ENCODE measurements around the gene ITGA3.
"Not testable (repeated sequence)": the region's sequence is repeated elsewhere in the genome, so short reads cannot be mapped to it uniquely, and the experiment has no call there.

The ITGA3 gene

DNA sequence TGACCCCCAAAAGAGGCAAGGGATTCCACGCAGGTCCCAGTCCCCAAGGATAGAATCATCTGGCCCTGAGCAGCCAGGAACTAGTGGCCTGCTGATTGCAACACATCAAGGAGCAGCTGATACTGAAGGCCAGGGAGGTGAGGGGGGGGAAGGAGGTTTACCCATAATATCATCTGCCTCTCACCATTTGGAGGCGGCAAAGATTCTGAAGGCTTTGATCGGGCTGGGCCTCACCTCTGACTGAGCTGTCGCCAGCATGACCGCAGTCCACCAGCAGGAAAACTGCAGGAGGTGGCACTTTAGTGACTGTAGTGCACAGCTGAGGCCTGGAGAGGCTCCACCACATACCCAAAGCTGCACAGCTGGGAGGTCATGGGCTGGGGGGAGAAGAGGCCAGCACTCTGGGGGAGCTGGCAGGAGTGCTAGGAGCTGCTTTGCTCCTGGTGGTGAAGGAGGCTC is 20.5 kb upstream of the ITGA3 start:
- DNase-seq (no peak), ATAC-seq (no peak)

DNA sequence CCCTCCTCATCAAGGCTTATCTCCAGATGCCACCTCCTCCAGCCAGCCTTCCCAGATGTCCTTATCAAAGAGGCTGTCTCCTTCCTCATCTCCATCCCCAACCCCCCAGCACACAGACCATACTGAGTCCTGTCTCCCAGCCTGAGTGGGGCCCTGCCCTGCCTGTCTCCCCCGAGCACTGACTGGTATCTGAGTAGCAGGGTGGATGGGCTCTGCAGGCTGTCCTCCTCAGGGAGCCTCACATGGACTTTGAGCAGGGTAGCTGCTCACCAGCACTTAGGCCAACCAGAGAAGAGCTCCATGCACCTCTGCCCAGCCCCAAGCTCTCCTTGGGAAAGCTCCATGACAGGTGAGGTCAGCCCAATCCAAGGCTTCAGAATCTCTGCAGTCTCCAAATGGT is 20.0 kb upstream of the ITGA3 start:
- ATAC-seq (no peak), DNase-seq (no peak)

DNA sequence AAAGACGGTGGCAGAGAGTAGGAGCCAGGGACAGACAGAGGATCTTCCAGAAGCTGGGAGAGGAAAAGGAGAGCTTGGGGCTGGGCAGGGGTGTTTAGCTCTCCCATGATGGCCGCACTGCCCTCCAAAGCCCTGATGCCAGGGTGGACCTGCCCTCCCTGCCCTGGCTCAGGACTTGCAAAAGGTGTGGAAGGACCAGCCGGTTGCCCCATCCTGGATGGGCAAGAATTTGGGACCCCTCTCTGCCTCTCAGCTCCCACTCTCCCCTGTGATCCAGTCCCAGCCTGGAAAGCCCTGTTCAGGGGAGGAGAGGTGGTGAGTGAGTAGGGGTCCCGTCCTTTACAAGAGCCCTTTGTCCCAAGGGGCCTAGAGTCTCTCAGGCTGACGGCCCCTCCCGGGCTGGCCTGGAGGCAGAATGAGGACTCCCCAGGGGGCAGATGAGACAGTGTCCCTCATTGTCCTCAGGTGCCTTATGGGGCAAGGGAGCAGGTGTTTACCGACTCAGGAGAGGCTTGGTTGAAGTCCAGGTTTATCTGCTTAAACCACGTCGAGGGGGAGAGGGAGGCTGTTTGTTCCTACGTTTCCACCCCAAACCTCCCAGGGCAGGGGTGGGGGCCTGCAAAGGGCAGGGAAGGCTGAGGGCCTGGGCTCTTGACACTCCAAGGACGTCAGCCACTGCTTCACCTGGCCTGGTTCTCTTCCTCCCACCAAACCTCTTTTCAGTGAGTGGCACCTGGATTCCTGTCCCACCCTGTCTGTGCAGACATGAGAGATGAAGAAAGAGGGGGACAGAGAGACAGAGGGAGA is 19.3 kb upstream of the ITGA3 start:
- ATAC-seq (no peak), DNase-seq (no peak)

DNA sequence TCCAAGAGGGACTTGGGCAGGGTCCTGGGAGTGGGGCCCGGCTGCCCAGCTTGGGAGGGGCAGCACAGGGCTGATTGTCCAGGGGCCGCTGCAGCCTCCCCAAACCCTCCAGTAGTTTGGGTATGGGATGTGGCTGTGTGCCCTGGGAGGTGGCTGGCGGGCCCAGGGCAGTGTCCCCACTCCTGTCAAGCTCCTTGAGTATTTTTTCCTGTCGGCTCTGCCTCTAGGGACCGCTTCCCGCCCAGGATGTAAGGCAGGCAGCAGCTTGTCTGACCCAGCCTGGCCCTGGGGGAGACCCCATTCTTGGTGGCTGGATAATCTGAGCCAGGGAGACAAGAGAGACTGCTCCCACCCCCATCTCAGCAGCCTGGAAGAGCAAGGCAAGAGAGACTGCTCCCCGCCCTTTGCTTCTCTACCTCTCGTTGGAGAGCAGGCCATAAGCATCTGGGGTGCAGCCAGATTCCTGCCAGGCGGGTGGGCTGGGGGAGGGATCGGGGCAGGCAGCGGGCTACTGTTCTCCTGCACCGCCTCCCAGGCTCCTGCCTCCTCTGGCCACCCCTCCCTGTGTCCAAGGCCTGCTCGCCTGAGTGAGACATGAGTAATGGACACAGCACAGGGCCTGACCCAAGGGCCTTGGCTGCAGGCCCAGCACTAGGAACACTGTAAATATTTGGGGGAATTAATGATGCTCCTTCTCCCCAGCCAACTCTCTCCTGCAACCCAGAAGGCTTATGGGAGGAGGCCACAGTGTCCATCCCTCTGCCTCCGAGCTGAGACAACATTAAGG is 18.4 kb upstream of the ITGA3 start:
- no peak for ATAC-seq
- no peak for DNase-seq

DNA sequence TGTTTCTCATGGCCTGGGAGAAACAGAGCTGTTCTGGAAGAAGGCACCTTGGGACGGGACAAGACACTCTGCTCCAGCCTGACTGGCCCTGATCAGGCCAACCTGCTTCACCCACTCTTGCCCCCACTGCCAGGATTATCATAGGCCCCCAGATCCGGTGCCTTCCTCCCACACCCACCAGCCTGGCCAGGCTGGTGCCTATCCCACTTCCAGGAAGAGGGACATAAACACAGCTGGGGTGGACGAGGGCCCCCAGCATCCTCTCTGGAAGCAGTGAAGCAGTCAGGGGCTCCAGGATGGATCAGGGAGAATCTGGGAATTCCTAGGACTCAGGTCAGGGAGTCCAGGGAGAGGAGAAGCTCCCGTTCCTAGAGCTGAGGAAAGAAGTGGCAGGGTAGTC is 16.9 kb upstream of the ITGA3 start:
- no peak for DNase-seq
- ATAC-seq = no peak

DNA sequence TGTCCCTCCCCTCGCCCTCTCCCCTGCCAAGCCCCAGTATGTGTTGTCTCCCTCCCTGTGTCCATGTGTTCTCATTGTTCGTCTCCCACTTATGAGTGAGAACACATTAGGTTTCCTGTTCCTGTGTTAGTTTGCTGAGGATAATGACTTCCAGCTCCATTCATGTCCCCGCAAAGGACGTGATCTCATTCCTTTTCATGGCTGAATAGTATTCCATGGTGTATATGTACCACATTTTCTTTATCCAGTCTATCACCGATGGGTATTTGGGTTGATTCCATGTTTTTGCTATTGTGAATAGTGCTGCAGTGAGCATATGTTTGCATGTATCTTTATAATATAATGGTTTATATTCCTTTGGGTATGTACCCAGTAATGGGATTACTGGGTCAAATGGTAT is 15.4 kb upstream of the ITGA3 start:
- not testable (repeated sequence) for DNase-seq, ATAC-seq

DNA sequence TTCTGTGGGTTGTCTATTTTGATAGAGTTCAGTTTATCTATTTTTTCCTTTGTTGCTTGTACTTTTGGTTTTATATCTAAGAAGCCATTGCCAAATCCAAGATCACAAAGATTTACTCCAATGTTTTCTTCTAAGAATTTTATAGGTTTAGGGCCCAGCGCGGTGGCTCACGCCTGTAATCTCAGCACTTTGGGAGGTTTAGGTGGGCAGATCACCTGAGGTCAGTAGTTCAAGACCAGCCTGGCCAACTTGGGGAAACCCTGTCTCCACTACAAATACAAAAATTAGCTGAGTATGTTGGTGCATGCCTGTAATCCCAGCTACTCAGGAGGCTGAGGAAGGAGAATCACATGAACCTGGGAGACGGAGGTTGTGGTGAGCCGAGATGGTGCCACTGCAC is 13.7 kb upstream of the ITGA3 start:
- DNase-seq (no peak), ATAC-seq (no peak)

DNA sequence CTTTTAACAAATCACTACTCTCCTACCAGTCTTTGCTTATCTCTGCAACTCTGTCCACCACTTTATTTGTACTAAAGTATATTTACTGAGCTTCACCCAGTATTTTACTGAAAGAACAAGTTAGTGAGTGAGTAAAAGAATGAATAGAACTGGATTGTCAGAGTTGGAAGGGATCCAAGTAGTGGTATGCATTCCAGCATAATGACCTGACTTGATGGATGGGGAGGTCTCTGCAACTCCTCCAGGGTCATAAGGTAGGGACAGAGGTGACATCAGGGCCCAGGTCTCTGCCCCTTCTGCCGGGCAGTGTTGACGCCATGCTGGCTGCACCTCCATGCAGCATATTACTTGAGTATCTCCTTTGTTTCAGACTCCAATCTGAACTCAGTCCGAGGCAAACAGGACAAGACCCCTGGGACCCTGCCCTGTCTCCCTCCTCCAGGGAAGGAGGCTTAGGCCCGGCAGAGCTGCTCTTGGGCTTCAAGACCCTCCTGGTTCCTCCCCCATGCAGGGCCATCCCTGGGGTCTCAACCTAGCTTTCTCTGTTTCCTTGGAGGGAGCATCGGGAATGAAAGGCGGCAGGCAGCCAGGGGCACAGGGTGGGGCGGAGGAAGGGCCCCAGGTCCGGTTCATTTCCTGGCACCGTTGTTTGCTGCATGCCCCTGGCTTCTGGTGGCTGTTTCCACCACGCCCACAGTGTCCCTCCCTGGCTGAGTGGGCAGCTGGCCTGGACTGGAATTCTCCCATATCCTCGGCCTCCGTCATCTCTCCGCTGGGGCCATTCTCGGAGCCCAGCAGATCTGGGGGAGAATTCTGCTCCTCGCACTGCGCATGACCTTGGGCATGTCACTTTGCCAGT is 12.4 kb upstream of the ITGA3 start:
- ATAC-seq (no peak), DNase-seq (no peak)

DNA sequence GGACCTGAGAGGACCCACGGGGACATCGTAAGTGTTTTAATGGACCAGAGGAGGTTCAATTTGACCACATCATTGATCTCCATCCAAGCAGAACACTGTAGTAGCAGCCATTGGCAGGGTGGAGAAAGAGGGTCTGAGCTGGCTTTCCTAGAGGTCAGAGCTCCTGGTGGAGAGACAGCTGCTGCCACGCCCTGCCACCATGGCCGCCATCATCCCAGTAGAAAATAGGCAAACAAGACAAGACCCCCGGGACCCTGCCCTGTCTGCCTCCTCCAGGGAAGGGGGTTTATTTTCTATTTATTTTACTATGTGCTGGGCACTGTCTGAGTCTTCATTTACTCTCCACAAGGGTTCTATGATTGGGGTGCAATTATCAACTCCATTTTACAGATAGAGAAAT is 11.4 kb upstream of the ITGA3 start:
- no peak for DNase-seq
- ATAC-seq = no peak

DNA sequence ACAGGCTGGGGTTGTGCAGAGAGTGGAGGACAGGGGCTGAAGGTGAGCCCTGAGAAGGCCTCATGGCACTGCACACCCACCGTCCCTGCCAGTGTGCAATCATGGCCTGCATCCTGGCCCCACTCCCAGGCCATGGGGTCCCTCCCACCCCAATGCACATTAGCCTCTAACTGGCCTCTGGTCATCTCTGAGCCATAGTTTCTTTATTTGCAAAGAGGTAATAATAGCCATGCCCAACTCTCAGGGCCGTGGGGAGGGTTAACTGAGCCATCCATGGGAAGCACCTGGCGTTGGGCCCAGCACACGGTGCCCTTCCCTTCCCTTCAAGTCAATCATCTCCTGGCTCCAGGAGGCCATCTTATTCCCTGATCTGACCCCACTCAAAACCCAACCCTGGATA is 10.8 kb upstream of the ITGA3 start:
- ATAC-seq (no peak), DNase-seq (no peak)

DNA sequence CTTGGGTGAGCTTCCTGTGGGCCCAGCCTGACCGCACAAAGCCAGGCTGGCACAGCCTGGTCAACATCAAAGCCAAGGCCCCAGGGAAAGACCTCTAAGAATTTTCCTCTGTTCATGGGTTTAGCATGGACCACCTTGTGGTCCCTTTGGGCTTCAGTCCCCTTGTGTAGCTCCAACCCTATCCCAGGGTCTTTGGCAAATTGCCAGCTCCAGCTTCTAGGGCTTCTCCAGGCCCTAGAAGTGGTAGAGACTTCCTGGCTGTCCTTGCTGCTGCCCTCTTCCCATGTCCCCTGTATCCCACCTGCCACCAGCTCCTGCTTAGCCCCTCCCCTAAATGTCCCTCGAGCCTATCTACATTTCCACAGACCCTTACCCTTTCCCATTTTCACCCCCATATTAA is 9.7 kb upstream of the ITGA3 start:
- DNase-seq (no peak), ATAC-seq (no peak)

DNA sequence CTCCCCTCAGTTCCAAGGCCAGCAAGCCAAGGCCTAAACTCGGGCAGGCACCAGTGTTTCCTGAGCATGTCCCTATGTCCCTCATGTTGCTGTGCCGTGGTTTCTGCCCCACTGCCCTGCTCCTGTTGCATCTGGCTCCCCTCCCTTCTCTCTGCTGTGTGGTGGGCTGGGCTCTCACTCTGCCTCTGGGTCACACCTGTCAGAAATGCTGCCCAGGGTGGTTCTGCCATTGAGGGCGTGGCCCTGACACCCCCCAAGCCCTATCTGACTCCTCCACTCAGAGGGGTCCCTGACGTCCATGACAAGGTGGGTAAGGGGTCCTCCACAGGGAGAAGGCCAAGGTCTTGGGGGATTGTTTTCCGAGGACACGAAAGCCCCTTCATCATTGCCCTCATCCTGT is 9.2 kb upstream of the ITGA3 start:
- no peak for DNase-seq
- ATAC-seq = no peak

DNA sequence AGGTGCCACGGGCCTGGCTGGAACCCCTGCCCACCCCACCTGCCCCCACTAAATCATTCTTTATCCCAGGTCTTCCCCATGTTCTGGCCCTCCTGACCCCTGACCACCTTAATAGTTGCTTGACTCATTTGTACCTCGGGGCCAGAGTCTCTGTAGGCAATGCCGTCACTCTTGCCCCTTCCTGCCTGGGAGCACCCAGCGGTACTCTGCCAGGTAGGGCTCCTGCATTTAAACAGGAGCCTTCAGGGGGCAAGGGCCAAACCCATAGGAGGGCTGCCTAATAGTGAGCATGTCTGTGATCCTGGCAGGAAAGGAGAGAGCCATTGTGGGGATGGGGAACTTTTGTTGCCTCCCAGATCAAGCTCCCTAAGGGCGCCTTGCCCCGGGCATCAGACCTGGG is 8.8 kb upstream of the ITGA3 start:
- DNase-seq = no peak
- ATAC-seq = no peak

DNA sequence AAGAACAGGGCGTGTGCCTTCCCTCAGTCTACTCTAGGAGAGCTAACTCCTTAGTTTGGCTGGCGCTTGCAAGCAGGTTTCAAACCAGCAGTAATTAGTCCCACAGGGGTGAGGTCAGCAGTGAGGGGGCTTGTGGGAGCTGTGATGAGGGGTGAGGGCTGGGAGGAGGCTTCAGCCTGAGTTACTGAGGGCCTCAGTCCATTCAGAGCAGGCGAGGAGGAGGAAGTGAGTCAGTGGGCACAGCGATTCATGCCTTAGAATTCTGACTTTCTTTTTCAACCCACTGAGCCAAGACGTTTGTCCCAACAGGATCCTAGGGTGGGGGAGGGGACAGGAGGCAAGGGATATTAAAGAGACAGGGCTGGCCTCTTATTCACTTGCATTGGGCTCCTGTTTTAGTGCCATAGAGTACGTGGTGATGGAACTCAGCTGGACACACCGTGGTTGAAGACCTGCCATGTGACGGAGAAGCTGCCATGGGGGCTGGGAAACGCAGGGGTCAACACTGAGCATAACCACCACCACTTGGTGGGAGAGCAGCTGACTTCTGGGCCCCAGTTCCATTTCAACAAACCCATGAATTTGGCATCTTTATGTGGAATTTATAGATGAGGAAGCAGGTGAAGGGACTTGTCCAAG is 8.3 kb upstream of the ITGA3 start:
- DNase-seq (peak; percentile 34), ATAC-seq (peak; percentile 66)

DNA sequence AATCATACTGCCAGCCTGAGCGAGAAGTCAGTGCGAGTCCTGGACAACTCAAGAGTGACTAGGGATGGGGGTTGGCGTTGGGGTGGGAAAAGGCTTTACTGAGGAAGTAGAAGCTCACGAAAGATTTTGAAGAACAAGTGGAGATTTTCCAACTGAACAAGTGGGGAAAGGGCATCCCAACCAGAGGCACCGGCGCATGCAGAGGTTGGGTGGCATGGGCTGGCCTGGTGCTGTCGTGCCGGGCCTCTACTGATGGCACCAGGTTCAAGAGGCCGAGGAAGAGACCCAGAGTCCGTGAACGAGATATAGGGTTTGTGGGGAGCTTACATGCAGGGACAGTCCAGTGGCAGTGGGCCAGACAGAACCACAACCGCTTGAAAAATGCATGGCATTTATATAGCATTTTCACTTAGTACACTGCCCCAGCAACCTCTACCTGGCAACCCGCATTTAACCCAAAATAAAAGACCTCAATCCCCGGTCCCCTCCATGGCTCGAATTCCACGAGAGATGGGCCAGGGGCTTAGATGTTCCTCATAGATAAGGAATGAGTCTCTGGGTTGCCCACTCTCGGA is 7.7 kb upstream of the ITGA3 start:
- ATAC-seq (no peak), DNase-seq (no peak)

DNA sequence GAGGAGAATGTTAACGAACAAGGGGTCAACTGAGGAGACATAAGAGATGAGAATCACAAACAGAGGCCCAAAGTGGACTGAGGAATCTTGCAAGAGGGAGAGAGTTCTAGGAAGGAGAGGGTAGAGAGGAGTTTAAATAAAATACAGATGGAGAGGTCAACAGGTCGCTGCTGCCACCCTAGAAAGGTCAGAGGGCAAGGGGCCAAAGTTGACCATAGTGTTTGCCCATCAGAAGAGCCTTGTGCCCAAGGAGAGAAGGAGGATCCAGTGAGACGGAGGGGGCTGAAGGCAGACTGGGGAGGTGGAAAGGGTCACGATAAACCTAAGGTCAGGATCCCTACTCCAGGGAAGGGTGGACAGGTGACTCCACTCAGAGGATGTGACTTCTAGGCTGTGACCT is 6.9 kb upstream of the ITGA3 start:
- ATAC-seq = no peak
- no peak for DNase-seq

DNA sequence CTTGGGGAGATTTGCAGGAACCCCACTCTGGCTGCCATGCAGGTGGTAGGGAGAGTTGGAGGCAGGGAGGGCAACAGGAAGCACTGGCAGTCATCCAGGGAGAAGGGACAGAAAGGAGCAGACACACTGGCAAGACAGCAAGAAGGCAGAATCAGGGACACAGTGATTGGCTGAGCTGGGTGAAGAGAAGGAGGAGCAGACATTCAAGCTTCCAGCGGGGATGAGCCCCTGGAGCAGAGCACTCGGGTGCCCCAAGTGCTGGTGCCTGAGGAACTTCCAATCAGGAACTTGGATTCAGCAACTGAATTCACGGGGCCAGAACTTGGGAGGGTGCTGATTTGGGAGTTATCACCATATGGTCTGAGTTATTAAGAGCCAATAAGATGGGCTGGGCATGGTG is 6.3 kb upstream of the ITGA3 start:
- ATAC-seq = no peak
- DNase-seq = no peak

DNA sequence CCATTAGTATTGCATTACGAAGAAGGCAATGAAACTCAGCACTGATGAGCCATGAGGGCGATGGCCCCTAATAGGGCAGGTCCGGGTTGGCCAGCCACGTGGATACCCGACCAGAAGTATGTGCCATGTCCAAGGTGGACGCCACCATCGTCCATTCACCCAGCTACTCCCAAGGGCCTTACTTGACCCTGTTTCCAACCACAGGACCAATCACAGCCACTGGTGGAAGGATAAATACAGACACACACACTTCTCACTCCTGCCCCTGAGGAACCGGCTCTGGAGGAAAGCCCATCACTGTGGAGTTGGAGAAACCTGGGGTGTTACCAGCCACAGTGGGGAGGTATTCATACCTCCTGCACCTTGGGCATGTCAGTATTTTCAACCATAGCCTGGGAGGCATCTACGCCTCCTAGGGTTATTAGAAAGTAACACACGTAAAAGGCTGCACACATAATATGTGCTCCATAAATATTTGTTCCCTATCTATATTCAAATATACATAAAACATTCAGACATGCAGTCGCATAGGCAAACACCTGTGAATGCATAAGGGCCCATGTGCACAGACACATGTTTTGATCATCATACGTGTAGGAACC is 5.4 kb upstream of the ITGA3 start:
- DNase-seq = no peak
- ATAC-seq = no peak

DNA sequence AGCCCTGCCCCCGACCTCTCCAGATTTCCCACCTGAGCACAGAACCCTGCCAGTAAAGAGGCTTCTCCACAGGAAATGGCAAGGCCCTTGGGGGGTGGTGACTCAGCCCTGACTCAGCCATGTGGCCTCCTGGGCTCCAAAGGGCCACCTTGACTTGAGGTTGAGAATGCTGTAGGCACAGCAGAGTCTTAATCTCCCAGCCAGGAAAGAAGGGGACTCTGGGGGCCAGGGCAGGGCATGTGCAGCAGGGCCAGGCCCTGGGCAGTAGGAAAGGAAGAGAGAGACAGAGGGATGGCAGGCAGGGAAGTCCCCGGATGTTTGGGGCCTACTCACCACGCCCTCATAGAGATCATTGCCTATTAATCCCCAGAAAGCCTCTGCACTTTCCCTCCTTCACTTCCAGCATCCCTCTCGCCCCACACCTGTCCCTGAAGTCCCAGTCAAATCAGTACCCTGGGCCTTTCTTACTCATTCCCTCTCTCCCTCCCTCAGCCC is 4.8 kb upstream of the ITGA3 start:
- ATAC-seq (peak; percentile 87), DNase-seq (peak; percentile 83)

DNA sequence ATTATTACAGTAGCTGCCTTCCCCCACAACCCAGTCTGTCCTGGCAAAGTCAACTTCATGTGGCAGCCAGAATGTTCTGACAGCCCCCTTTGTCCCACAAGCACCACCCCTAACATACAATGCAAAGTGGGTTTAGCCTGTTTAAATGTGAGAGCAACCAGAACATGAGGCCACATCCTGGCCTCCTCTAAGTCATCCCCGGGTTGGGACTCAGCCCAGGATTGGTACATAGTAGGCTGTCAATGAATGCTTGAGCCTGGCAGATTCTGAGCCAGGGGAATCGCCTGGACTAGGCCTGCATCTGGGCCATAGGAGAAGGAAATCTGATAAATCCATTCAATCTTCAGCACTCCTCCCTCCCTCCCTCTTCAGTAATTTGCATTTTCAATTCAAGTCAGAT is 4.3 kb upstream of the ITGA3 start:
- DNase-seq = no peak
- ATAC-seq = no peak

DNA sequence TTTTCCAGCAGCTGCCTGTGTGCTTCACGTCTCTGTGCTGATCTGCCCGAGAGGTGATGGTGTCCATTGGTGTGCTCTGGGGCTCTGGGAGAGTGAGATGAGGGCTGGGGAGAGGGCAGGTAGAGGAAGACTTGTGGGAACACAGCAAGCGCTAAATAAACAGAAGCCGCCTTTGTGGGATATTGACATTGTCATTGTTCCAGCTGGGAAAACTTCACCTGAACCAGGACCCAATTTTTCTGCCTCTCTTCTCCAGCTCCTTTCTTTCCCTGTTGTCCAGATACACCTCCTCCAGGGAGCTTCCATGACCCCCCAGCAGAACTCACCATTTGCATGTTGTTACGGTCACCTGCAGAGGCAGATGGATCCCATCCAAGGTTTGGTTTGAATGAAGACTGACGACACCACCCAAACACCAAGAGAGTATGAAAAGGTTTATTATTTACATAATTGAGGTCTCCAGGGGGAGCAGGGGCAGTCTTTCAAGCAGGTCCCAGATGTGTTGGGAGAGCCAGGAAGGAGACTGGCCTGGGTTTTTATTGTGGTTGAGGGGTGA is 3.6 kb upstream of the ITGA3 start:
- no peak for ATAC-seq
- DNase-seq = no peak

All from stimulated activated naive CD8-positive, alpha-beta T cell treated with anti-CD3 and anti-CD28 coated beads, Interleukin-15, Interleukin-2, amounts not matched to agents 100 U/mL and 50 U/mL, for 24 hours (primary cell).